Effector memory CD8-positive, alpha-beta T cell (primary cell): ENCODE results near the gene TNFRSF9.
"Not testable (repeated sequence)": the region's sequence is repeated elsewhere in the genome, so short reads cannot be mapped to it uniquely, and the experiment has no call there.

Experiments
- ATAC-seq: fragments of 150-1000 bp; cut with Tn5 transposase; replicated peaks from 2 replicates; pipeline ENCODE4 v1.10.0; 2021; ENCODE audit warnings: mild to moderate bottlenecking, moderate library complexity
- DNase-seq, 3 experiments: peaks; one replicate each; pipeline ENCODE4 v3.0.0; 2021
- H3K27ac Mint-ChIP-seq, 2 donors: one replicate each; pipeline ENCODE4 v1.8.0; 2022; ENCODE audit warnings: mild to moderate bottlenecking in 2 of 2, mixed read lengths in 2 of 2, moderate library complexity in 2 of 2
- H3K27me3 Mint-ChIP-seq, 2 donors: one replicate each; pipeline ENCODE4 v1.8.0; 2022; ENCODE audit warnings: mixed read lengths in 2 of 2
- H3K36me3 Mint-ChIP-seq: one replicate; pipeline ENCODE4 v1.8.0; 2022; ENCODE audit warnings: mild to moderate bottlenecking, moderate library complexity, mixed read lengths; ENCODE audit not compliant: insufficient read depth
- H3K4me1 Mint-ChIP-seq, 2 donors: one replicate each; pipeline ENCODE4 v1.8.0; 2022; ENCODE audit warnings: low read depth in 2 of 2, mixed read lengths in 2 of 2
- H3K4me3 Mint-ChIP-seq, 2 donors: one replicate each; pipeline ENCODE4 v1.8.0; 2022; ENCODE audit warnings: mild to moderate bottlenecking in 2 of 2, mixed read lengths in 2 of 2, moderate library complexity in 2 of 2
- H3K9me3 Mint-ChIP-seq, 2 donors: one replicate each; pipeline ENCODE4 v1.8.0; 2022; ENCODE audit warnings: mixed read lengths in 2 of 2

The TNFRSF9 gene

GRCh38 chr1:7927061-7927460 lies 13.6 kb downstream of the TNFRSF9 start:
- H3K4me1 Mint-ChIP-seq, result peaks cover 19 to 44% of the 10 kb centered on the region in 2 donors
- H3K27ac Mint-ChIP-seq, result peak overlapping the region in 1 of 2 donors; percentile 64
- H3K27me3 Mint-ChIP-seq, H3K9me3 Mint-ChIP-seq, ATAC-seq, H3K36me3 Mint-ChIP-seq: not testable (repeated sequence)
- H3K4me3 Mint-ChIP-seq, result peak overlapping the region; percentile 13 to 46
- peak in 1 of 3 experiments; percentile 16 for DNase-seq

- Mint-ChIP-seq H3K4me3 (no peak overlapping the region), H3K27me3 (no peaks in the 10 kb centered on the region), H3K4me1 (peaks cover 12 to 20% of the 10 kb centered on the region in 2 donors), H3K36me3 (no peaks in the 10 kb centered on the region), H3K9me3 (no peaks in the 10 kb centered on the region), H3K27ac (no peak overlapping the region)
- DNase-seq (no peak), ATAC-seq (no peak)
These were observed 18.3 kb downstream of the TNFRSF9 start for GRCh38 chr1:7922301-7922700.

- Mint-ChIP-seq H3K4me3 (no peak overlapping the region), H3K9me3 (no peaks in the 10 kb centered on the region), H3K36me3 (no peaks in the 10 kb centered on the region), H3K4me1 (peaks cover 15 to 20% of the 10 kb centered on the region in 2 donors), H3K27me3 (no peaks in the 10 kb centered on the region), H3K27ac (no peak overlapping the region)
- DNase-seq (no peak), ATAC-seq (no peak)
These were observed 18.8 kb downstream of the TNFRSF9 start for GRCh38 chr1:7921796-7922195.

GRCh38 chr1:7919880-7920279 lies 20.8 kb downstream of the TNFRSF9 start:
- ATAC-seq, result no peak
- no peak overlapping the region for H3K27ac Mint-ChIP-seq
- H3K4me1 Mint-ChIP-seq, result peaks cover 26 to 27% of the 10 kb centered on the region in 2 donors
- H3K27me3 Mint-ChIP-seq, result no peaks in the 10 kb centered on the region
- H3K9me3 Mint-ChIP-seq, result no peaks in the 10 kb centered on the region
- no peak for DNase-seq
- H3K36me3 Mint-ChIP-seq, result peaks cover 6% of the 10 kb centered on the region
- H3K4me3 Mint-ChIP-seq, result no peak overlapping the region

- not testable (repeated sequence) for H3K36me3 Mint-ChIP-seq, H3K9me3 Mint-ChIP-seq, H3K4me3 Mint-ChIP-seq, H3K27ac Mint-ChIP-seq, DNase-seq, H3K27me3 Mint-ChIP-seq
- peak; percentile 36 for ATAC-seq
- H3K4me1 Mint-ChIP-seq, result peaks cover 31 to 32% of the 10 kb centered on the region in 2 donors
These were observed 22.7 kb downstream of the TNFRSF9 start for GRCh38 chr1:7917971-7918370.

GRCh38 chr1:7916501-7916830 lies 24.2 kb downstream of the TNFRSF9 start:
- Mint-ChIP-seq H3K9me3 (no peaks in the 10 kb centered on the region), H3K36me3 (peaks cover 8% of the 10 kb centered on the region), H3K4me3 (peak overlapping the region in 1 of 2 donors; percentile 70), H3K27ac (peak overlapping the region; percentile 44 to 56), H3K27me3 (no peaks in the 10 kb centered on the region), H3K4me1 (peaks cover 37 to 38% of the 10 kb centered on the region in 2 donors)
- DNase-seq, result no peak
- ATAC-seq, result no peak

- peaks cover 8% of the 10 kb centered on the region for H3K36me3 Mint-ChIP-seq
- peaks cover 37 to 38% of the 10 kb centered on the region in 2 donors for H3K4me1 Mint-ChIP-seq
- no peaks in the 10 kb centered on the region for H3K27me3 Mint-ChIP-seq
- peak; percentile 26 to 46 (median 46) for DNase-seq
- peak; percentile 93 for ATAC-seq
- H3K27ac Mint-ChIP-seq, result peak overlapping the region; percentile 53 to 56
- no peaks in the 10 kb centered on the region for H3K9me3 Mint-ChIP-seq
- H3K4me3 Mint-ChIP-seq, result peak overlapping the region; percentile 51 to 70
These were observed 24.7 kb downstream of the TNFRSF9 start for GRCh38 chr1:7915826-7916500.

GRCh38 chr1:7912743-7913557 lies 27.7 kb downstream of the TNFRSF9 start:
- H3K27me3 Mint-ChIP-seq, result no peaks in the 10 kb centered on the region
- H3K4me3 Mint-ChIP-seq, result peak overlapping the region; percentile 83
- no peaks in the 10 kb centered on the region for H3K9me3 Mint-ChIP-seq
- ATAC-seq, result peak; percentile 35
- peak overlapping the region; percentile 69 to 86 for H3K27ac Mint-ChIP-seq
- no peak for DNase-seq
- peaks cover 8% of the 10 kb centered on the region for H3K36me3 Mint-ChIP-seq
- H3K4me1 Mint-ChIP-seq, result peaks cover 29 to 32% of the 10 kb centered on the region in 2 donors

GRCh38 chr1:7912145-7912544 lies 28.5 kb downstream of the TNFRSF9 start:
- ATAC-seq (no peak), DNase-seq (no peak)
- H3K9me3 Mint-ChIP-seq, result no peaks in the 10 kb centered on the region
- peaks cover 8% of the 10 kb centered on the region for H3K36me3 Mint-ChIP-seq
- peak overlapping the region; percentile 83 for H3K4me3 Mint-ChIP-seq
- H3K4me1 Mint-ChIP-seq, result peaks cover 27 to 28% of the 10 kb centered on the region in 2 donors
- H3K27ac Mint-ChIP-seq, result peak overlapping the region; percentile 69 to 86
- H3K27me3 Mint-ChIP-seq, result no peaks in the 10 kb centered on the region

GRCh38 chr1:7905262-7905661 lies 35.4 kb downstream of the TNFRSF9 start:
- no peak for ATAC-seq
- peak overlapping the region; percentile 9 to 88 for H3K27ac Mint-ChIP-seq
- H3K4me3 Mint-ChIP-seq, result no peak overlapping the region
- DNase-seq, result no peak
- peaks cover 3% of the 10 kb centered on the region for H3K36me3 Mint-ChIP-seq
- H3K27me3 Mint-ChIP-seq, result no peaks in the 10 kb centered on the region
- no peaks in the 10 kb centered on the region for H3K9me3 Mint-ChIP-seq
- peaks cover 9 to 11% of the 10 kb centered on the region in 2 donors for H3K4me1 Mint-ChIP-seq

- no peaks in the 10 kb centered on the region for H3K9me3 Mint-ChIP-seq
- peak; percentile 70 for ATAC-seq
- peak overlapping the region; percentile 76 to 77 for H3K4me3 Mint-ChIP-seq
- no peaks in the 10 kb centered on the region for H3K27me3 Mint-ChIP-seq
- peaks cover 20 to 21% of the 10 kb centered on the region in 2 donors for H3K4me1 Mint-ChIP-seq
- peak; percentile 55 to 58 (median 57) for DNase-seq
- H3K36me3 Mint-ChIP-seq, result peaks cover 3% of the 10 kb centered on the region
- H3K27ac Mint-ChIP-seq, result peak overlapping the region; percentile 41 to 80
These were observed 38.1 kb downstream of the TNFRSF9 start for GRCh38 chr1:7902478-7903085.

GRCh38 chr1:7899741-7900140 lies 40.9 kb downstream of the TNFRSF9 start:
- no peak overlapping the region for H3K4me3 Mint-ChIP-seq
- H3K4me1 Mint-ChIP-seq, result peaks cover 17% of the 10 kb centered on the region in 2 donors
- no peak for ATAC-seq
- no peaks in the 10 kb centered on the region for H3K9me3 Mint-ChIP-seq
- no peaks in the 10 kb centered on the region for H3K36me3 Mint-ChIP-seq
- DNase-seq, result no peak
- no peaks in the 10 kb centered on the region for H3K27me3 Mint-ChIP-seq
- H3K27ac Mint-ChIP-seq, result peak overlapping the region in 1 of 2 donors; percentile 24

GRCh38 chr1:7898962-7899361 lies 41.7 kb downstream of the TNFRSF9 start:
- DNase-seq, result no peak
- H3K27me3 Mint-ChIP-seq, result no peaks in the 10 kb centered on the region
- H3K4me1 Mint-ChIP-seq, result peaks cover 17% of the 10 kb centered on the region in 2 donors
- H3K9me3 Mint-ChIP-seq, result no peaks in the 10 kb centered on the region
- ATAC-seq, result peak; percentile 72
- no peaks in the 10 kb centered on the region for H3K36me3 Mint-ChIP-seq
- peak overlapping the region; percentile 22 to 24 for H3K27ac Mint-ChIP-seq
- peak overlapping the region in 1 of 2 donors; percentile 11 for H3K4me3 Mint-ChIP-seq
